AG20443 (cell line): ENCODE measurements around the gene LINC01488.

Source experiments
- DNase-seq: peaks from one replicate; pipeline ENCODE4 v3.0.0; 2012; ENCODE audit warnings: low spot score, mixed read lengths

The LINC01488 gene

GRCh38 chr11:69481393-69481844 lies at the start of gene LINC01488:
Gene LINC01488, plus strand, starts transcription at chr11:69481663.
- no peak for DNase-seq

GRCh38 chr11:69431893-69432738 lies 49.3 kb upstream of the LINC01488 start:
- DNase-seq: no peak

GRCh38 chr11:69433741-69434140 lies 47.7 kb upstream of the LINC01488 start:
- no peak for DNase-seq

- no peak for DNase-seq
Measured at GRCh38 chr11:69434471-69434931, 47.0 kb upstream of the LINC01488 start.

GRCh38 chr11:69435161-69435986 lies 46.1 kb upstream of the LINC01488 start:
- DNase-seq: no peak

- no peak for DNase-seq
Measured at GRCh38 chr11:69436041-69436982, 45.2 kb upstream of the LINC01488 start.

- DNase-seq: no peak
Measured at GRCh38 chr11:69437001-69437875, 44.2 kb upstream of the LINC01488 start.

GRCh38 chr11:69437876-69438205 lies 43.6 kb upstream of the LINC01488 start:
- no peak for DNase-seq

GRCh38 chr11:69438286-69438920 lies 43.1 kb upstream of the LINC01488 start:
- DNase-seq: no peak

- DNase-seq: no peak
Measured at GRCh38 chr11:69439127-69439526, 42.3 kb upstream of the LINC01488 start.

GRCh38 chr11:69439651-69440464 lies 41.6 kb upstream of the LINC01488 start:
- DNase-seq: no peak

GRCh38 chr11:69440876-69441275 lies 40.6 kb upstream of the LINC01488 start:
- no peak for DNase-seq

GRCh38 chr11:69442012-69442806 lies 39.3 kb upstream of the LINC01488 start:
- DNase-seq: no peak

GRCh38 chr11:69442807-69443137 lies 38.7 kb upstream of the LINC01488 start:
- peak; percentile 78 for DNase-seq

GRCh38 chr11:69443138-69443967 lies 38.1 kb upstream of the LINC01488 start:
- DNase-seq: peak; percentile 96

- peak; percentile 47 for DNase-seq
Measured at GRCh38 chr11:69443968-69444364, 37.5 kb upstream of the LINC01488 start.

GRCh38 chr11:69444381-69445130 lies 36.9 kb upstream of the LINC01488 start:
- DNase-seq: peak; percentile 84
